ENCODE data around the gene KCNMB2. TPM values are rescaled to one million over a fixed set of nuclear protein-coding genes. Genes with fewer than 3 reads are reported as not detected.

Gene KCNMB2
- total RNA-seq, 4 donors from 2014 or later: not detected

- DNase-seq: no peak
- no peak overlapping the region for H3K27ac ChIP-seq
- no peaks in the 10 kb centered on the region for H3K9me3 ChIP-seq
- no peak for ATAC-seq
- H3K4me1 ChIP-seq: no peaks in the 10 kb centered on the region
- no peak for TF ChIP-seq CTCF (IDR thresholded peaks at IDR 0.05 in 4 of 5, conservative IDR thresholded peaks at IDR 0.05 in 1 of 5)
- no peak for TF ChIP-seq POLR2A (IDR thresholded peaks at IDR 0.05)
- no peaks in the 10 kb centered on the region for H3K27me3 ChIP-seq
- no peak overlapping the region for H3K4me3 ChIP-seq
- in situ Hi-C loops (cut with MboI; ENCODE audit: low sequenced_read_pairs in 4 of 4) (no loop called here), intact Hi-C loops (cut with DNase I; ENCODE audit: low total_unique reads) (no loop called here)
- H3K36me3 ChIP-seq: no peaks in the 10 kb centered on the region
These were observed 163.1 kb downstream of the KCNMB2 start for GRCh38 chr3:178699364-178699763.

DNA sequence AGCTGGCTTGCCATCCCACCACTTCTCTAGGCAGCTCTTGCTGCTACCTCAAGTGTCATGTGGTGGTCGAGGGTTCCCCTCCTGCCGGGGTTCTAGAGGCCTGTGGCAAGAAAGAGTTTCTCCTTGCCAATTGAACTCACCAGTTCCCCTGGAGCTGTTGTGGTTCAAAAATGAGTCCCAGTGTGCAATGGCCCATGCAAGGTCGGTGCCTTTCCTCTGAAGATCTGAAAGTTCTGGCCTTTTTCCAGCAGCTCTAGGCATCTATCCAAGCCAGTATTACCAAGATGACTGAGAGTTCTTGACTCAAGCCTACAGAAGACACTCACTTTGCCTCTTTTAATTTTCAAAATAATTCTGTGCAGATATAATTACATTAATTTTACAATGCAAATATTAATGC is 163.6 kb downstream of the KCNMB2 start:
- ATAC-seq: no peak
- Histone ChIP-seq H3K4me1 (no peaks in the 10 kb centered on the region), H3K27me3 (no peaks in the 10 kb centered on the region), H3K36me3 (no peaks in the 10 kb centered on the region), H3K9me3 (no peaks in the 10 kb centered on the region), H3K27ac (no peak overlapping the region), H3K4me3 (no peak overlapping the region)
- intact Hi-C loops (cut with DNase I; ENCODE audit: low total_unique reads): no loop called here
- no peak for DNase-seq
- in situ Hi-C loops (cut with MboI; ENCODE audit: low sequenced_read_pairs in 4 of 4): no loop called here
- TF ChIP-seq CTCF (IDR thresholded peaks at IDR 0.05 in 4 of 5, conservative IDR thresholded peaks at IDR 0.05 in 1 of 5): no peak
- TF ChIP-seq POLR2A (IDR thresholded peaks at IDR 0.05): no peak

DNA sequence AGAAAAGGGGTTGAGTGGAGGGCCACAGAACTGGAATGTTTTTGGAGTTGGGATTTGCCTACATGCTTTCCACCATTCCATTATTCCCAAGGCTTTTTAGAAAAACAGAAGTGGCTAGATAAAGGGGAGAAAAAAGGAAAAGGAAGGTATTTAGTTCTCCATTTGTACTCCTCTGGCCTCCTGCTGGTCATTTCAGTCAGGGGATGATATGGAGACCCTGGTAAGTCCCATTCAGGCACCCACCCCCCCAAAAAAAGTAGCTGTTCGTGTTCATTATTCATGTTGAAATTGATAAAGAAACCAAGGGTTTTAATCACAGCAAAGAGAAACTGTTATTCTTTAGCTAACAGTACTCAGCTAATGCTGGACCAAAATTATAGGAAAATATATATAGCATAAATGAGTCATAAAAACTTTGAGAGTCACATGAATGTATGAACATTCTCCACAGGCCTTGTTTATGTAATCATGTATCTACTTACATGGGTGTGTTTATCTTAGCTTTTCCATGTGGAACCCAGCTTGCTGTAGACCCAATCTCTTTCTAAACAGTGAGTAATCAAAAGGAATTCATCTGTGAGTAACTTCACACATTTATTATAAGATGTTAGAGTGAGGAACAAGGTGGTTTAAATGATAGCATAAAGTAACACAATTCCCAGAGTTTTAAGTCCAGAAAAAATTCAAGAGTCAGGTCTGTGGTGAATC is 167.2 kb downstream of the KCNMB2 start:
- DNase-seq: no peak
- H3K4me1 ChIP-seq: peaks cover 0 to 4% of the 10 kb centered on the region in 2 donors
- intact Hi-C loops (cut with DNase I; ENCODE audit: low total_unique reads) (no loop called here), in situ Hi-C loops (cut with MboI; ENCODE audit: low sequenced_read_pairs in 4 of 4) (no loop called here)
- no peaks in the 10 kb centered on the region for H3K27me3 ChIP-seq
- no peak for ATAC-seq
- no peaks in the 10 kb centered on the region for H3K36me3 ChIP-seq
- TF ChIP-seq POLR2A (IDR thresholded peaks at IDR 0.05) (no peak), CTCF (IDR thresholded peaks at IDR 0.05 in 4 of 5, conservative IDR thresholded peaks at IDR 0.05 in 1 of 5) (no peak)
- H3K27ac ChIP-seq: no peak overlapping the region
- no peaks in the 10 kb centered on the region for H3K9me3 ChIP-seq
- no peak overlapping the region for H3K4me3 ChIP-seq

DNA sequence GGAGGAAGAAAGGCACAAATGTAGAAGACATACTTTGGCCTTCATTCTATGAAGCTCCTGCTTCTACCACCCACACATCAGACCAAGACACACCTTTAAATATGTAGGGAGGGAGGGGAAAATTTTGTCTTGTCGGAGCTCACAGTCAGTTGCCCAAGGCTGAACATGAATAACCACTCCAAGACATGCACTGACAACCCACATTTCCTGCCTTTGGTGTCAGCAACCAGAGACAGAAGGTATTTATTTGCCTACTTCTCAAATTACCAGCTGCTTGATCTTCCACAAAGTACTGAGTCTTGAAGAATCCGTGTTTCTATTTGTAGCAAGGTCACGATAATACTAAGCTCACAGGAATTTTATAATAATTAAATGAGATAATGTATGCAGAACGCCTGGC is 169.7 kb downstream of the KCNMB2 start:
- TF ChIP-seq CTCF (IDR thresholded peaks at IDR 0.05 in 4 of 5, conservative IDR thresholded peaks at IDR 0.05 in 1 of 5): no peak
- no peak for TF ChIP-seq POLR2A (IDR thresholded peaks at IDR 0.05)
- Histone ChIP-seq H3K27me3 (no peaks in the 10 kb centered on the region), H3K27ac (no peak overlapping the region), H3K4me3 (no peak overlapping the region), H3K9me3 (no peaks in the 10 kb centered on the region), H3K4me1 (peaks cover 0 to 4% of the 10 kb centered on the region in 2 donors), H3K36me3 (no peaks in the 10 kb centered on the region)
- in situ Hi-C loops (cut with MboI; ENCODE audit: low sequenced_read_pairs in 4 of 4) (no loop called here), intact Hi-C loops (cut with DNase I; ENCODE audit: low total_unique reads) (no loop called here)
- DNase-seq (no peak), ATAC-seq (no peak)

GRCh38 chr3:178706411-178706810 is 170.2 kb downstream of the KCNMB2 start:
- H3K9me3 ChIP-seq: no peaks in the 10 kb centered on the region
- H3K4me3 ChIP-seq: no peak overlapping the region
- peaks cover 0 to 4% of the 10 kb centered on the region in 2 donors for H3K4me1 ChIP-seq
- no peak for TF ChIP-seq POLR2A (IDR thresholded peaks at IDR 0.05)
- TF ChIP-seq CTCF (IDR thresholded peaks at IDR 0.05 in 4 of 5, conservative IDR thresholded peaks at IDR 0.05 in 1 of 5): no peak
- intact Hi-C loops (cut with DNase I; ENCODE audit: low total_unique reads): no loop called here
- H3K27ac ChIP-seq: no peak overlapping the region
- ATAC-seq: no peak
- no peaks in the 10 kb centered on the region for H3K27me3 ChIP-seq
- H3K36me3 ChIP-seq: no peaks in the 10 kb centered on the region
- no peak for DNase-seq
- in situ Hi-C loops (cut with MboI; ENCODE audit: low sequenced_read_pairs in 4 of 4): no loop called here

Data from gastrocnemius medialis (tissue), 4 donors.